Sciatic nerve (tissue), 1 donor: ENCODE data around the gene SON. TPM values are rescaled to one million over a fixed set of nuclear protein-coding genes. Genes with fewer than 3 reads are reported as not detected.

ENCODE experiments used
- total RNA-seq: library from RNA; stranded (reverse); fragmentation: NEBNext Ultra II Directional; extraction: Animal tissue kit (Norgen Biotek cat#: 25700); gene quantifications from one replicate; pipeline ENCODE4 v1.2.1, GENCODE V29; 2021
- donor health status: DM: no; HTN: no; CAD: no.

SON gene
- total RNA-seq, 1 donor from 2014 or later: 375 TPM

Other genes starting within 250 kb of the SON start
- gene IFNAR1, start 218.1 kb upstream of the SON start, total RNA-seq: 61.7 TPM
- 70.1 TPM for gene IFNGR2, start 139.6 kb upstream of the SON start, total RNA-seq
- 60.9 TPM for gene TMEM50B, start 63.1 kb upstream of the SON start, total RNA-seq
- 2.2 TPM for gene DNAJC28, start 51.3 kb upstream of the SON start, total RNA-seq
- gene GART, start 921 bp upstream of the SON start, total RNA-seq: 63.0 TPM
- gene DONSON, start 45.6 kb downstream of the SON start, total RNA-seq: 15.3 TPM
- 59.2 TPM for gene CRYZL1, start 98.7 kb downstream of the SON start, total RNA-seq
- gene ITSN1, start 99.5 kb downstream of the SON start, total RNA-seq: 88.8 TPM